Heart left ventricle (tissue), 13 donors: ENCODE results near the gene BBX.

Source experiments
- POLR2A ChIP-seq, 2 donors: fragments of 450-650 bp; IDR thresholded peaks; one replicate each; pipeline ENCODE4 v1.6.1; 2017; ENCODE audit warnings: antibody characterized with exemption in 2 of 2, mild to moderate bottlenecking in 2 of 2, moderate library complexity in 2 of 2
- TF ChIP-seq, protein P1 (sequence below), 12 donors: fragments of 200-600 bp; sonication (generic) in 4 of 12; IDR thresholded peaks; one replicate each; pipeline versions ENCODE4 v1.5.0 to v1.8.0; 2018 to 2022; ENCODE audit warnings: antibody characterized with exemption in 12 of 12, mild to moderate bottlenecking in 5 of 12
- donor health status: ischemic (EF 13 %, LVEDD 7.1; RV severe dilation, severe dysfunction).
- donor health status: DM: no; HTN: yes; CAD: no.
- donor health status: DM: no; HTN: no; CAD: no.
- donor health status: ischemic (EF 25% LVEDD 6.9; RV normal size, moderate dysfunction).
- donor health status: ischemic (EF 25% LVEDD 5.7; RV mildly dilated, moderate dysfunction).
- donor health status: ischemic (EF 35%, LVEDD 5.7; RV mildly dilated, moderate dysfunction).
- donor health status: nonischemic (EF 11% LVEDD 7.7; RV severe dilation, severe dysfunction).
- donor health status: DM: yes; HTN: yes; CAD: no.
- donor health status: PGD.
- donor health status: ischemic (EF 29% LVEDD 5.4; RV normal size, mild dysfunction).
- donor health status: nonischemic (EF 23%, LVEDD 6.1; RV moderate dilation, normal function).

- TF ChIP-seq, protein P1, sequence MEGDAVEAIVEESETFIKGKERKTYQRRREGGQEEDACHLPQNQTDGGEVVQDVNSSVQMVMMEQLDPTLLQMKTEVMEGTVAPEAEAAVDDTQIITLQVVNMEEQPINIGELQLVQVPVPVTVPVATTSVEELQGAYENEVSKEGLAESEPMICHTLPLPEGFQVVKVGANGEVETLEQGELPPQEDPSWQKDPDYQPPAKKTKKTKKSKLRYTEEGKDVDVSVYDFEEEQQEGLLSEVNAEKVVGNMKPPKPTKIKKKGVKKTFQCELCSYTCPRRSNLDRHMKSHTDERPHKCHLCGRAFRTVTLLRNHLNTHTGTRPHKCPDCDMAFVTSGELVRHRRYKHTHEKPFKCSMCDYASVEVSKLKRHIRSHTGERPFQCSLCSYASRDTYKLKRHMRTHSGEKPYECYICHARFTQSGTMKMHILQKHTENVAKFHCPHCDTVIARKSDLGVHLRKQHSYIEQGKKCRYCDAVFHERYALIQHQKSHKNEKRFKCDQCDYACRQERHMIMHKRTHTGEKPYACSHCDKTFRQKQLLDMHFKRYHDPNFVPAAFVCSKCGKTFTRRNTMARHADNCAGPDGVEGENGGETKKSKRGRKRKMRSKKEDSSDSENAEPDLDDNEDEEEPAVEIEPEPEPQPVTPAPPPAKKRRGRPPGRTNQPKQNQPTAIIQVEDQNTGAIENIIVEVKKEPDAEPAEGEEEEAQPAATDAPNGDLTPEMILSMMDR (IDR thresholded peaks at IDR 0.05): no peak
- TF ChIP-seq POLR2A (IDR thresholded peaks at IDR 0.05): no peak
Measured at GRCh38 chr3:107562969-107563529, 40.3 kb downstream of the BBX start.
